ENCODE results near the gene POLR1A.

- TF ChIP-seq POLR2AphosphoS5 (IDR thresholded peaks at IDR 0.05), result no peak
- no peak for TF ChIP-seq POLR2A (IDR thresholded peaks at IDR 0.05)
- no peak for TF ChIP-seq CTCF (IDR thresholded peaks at IDR 0.05)
- no peak for TF ChIP-seq EP300 (IDR thresholded peaks at IDR 0.05; ENCODE audit: low read depth)
These were observed 52.5 kb downstream of the POLR1A start for GRCh38 chr2:86053166-86053565.
